Muscle layer of colon (tissue), 2 donors: Measurements from ENCODE around the gene CAMK2D.

Source experiments
- H3K27ac ChIP-seq: one replicate; pipeline ENCODE4 v1.7.0; 2013; ENCODE audit warnings: low read depth, mild to moderate bottlenecking, low read length, moderate library complexity
- H3K27me3 ChIP-seq, 2 donors: one replicate each; pipeline ENCODE4 v1.7.0; 2013; ENCODE audit warnings: low read length in 2 of 2, mild to moderate bottlenecking in 2 of 2; ENCODE audit not compliant: insufficient read depth in 2 of 2, control insufficient read depth in 1 of 2
- H3K36me3 ChIP-seq: one replicate; pipeline ENCODE4 v1.7.0; 2013; ENCODE audit warnings: mild to moderate bottlenecking, low read length; ENCODE audit not compliant: insufficient read depth
- H3K4me1 ChIP-seq: one replicate; pipeline ENCODE4 v1.7.0; 2013; ENCODE audit warnings: mild to moderate bottlenecking, low read length; ENCODE audit not compliant: insufficient read depth
- H3K4me3 ChIP-seq, 2 donors: one replicate each; pipeline ENCODE4 v1.7.0; 2013; ENCODE audit warnings: low read length in 2 of 2, low read depth in 1 of 2, mild to moderate bottlenecking in 1 of 2, moderate library complexity in 1 of 2
- H3K9ac ChIP-seq: one replicate; pipeline ENCODE4 v1.7.0; 2013; ENCODE audit warnings: low read length
- H3K9me3 ChIP-seq: one replicate; pipeline ENCODE4 v1.7.0; 2013; ENCODE audit warnings: mild to moderate bottlenecking, low read length
- donor health status: abdominal sarcoma.
- donor health status: Adenocarcinoma of cecum.

Gene CAMK2D

GRCh38 chr4:113594231-113594556, 167.3 kb downstream of the CAMK2D start:
- H3K27ac ChIP-seq, result no peak overlapping the region
- H3K36me3 ChIP-seq, result no peaks in the 10 kb centered on the region
- H3K9me3 ChIP-seq, result no peaks in the 10 kb centered on the region
- no peaks in the 10 kb centered on the region for H3K27me3 ChIP-seq
- H3K4me1 ChIP-seq, result no peaks in the 10 kb centered on the region
- H3K4me3 ChIP-seq, result no peak overlapping the region
- H3K9ac ChIP-seq, result no peak overlapping the region

DNA sequence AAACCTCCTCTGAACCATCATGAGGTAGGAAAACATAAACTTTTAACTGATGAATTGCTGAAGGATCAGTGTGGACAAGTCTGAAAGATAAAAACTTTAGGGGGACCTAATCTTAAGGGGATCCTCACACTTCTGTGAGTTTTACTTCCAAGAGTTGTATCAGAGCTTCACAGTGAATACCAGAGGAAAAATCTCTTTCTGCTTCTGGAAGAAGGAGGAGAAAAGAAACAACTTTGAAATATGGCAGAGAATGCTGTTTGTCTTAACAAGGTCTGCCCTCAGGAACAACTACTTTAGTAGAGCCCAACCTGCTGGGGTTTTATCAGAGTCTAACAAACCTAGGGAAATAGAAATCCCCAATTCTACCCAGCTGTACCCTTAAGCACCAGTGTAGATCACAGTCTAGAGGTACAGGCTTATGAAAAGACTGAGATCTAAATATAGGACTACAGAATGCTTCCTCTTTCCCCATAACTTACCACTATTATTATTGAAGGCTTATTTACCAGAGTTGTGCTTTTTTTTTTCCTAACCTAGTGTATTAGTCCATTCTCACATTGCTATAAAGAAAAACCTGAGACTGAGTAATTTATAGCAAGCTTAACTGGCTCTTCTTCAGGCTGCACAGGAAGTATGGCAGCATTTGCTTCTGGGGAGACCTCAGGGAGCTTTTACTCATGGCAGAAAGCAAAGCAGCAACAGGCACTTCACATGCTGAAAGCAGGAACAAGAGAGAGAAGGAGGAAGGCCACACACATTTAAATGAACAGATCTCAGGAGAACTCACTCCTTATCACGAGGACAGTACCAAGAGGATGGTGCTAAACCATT, 167.9 kb downstream of the CAMK2D start:
- no peaks in the 10 kb centered on the region for H3K36me3 ChIP-seq
- no peaks in the 10 kb centered on the region for H3K27me3 ChIP-seq
- no peak overlapping the region for H3K4me3 ChIP-seq
- H3K4me1 ChIP-seq, result no peaks in the 10 kb centered on the region
- no peaks in the 10 kb centered on the region for H3K9me3 ChIP-seq
- no peak overlapping the region for H3K9ac ChIP-seq
- no peak overlapping the region for H3K27ac ChIP-seq

DNA sequence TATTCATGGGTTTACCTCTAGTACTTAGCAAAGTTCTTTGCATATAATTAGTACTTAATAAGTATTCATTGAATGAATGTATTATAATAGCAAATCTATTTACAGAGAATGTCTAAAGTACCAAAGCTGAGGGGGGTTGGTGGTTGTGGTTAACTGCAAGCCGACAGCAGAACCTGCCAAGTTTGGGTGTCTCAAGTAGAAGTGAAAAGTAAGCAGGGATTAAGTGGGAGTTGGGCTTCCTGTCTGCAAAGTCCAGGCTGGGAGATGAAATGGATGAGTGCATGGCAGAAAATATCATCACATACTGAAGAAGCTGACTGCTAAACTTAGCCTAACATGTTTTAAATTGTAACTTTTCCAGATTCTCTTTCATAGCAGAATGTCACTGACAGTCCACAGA, 169.6 kb downstream of the CAMK2D start:
- no peak overlapping the region for H3K4me3 ChIP-seq
- H3K27ac ChIP-seq, result no peak overlapping the region
- H3K9ac ChIP-seq, result no peak overlapping the region
- no peaks in the 10 kb centered on the region for H3K27me3 ChIP-seq
- no peaks in the 10 kb centered on the region for H3K36me3 ChIP-seq
- H3K4me1 ChIP-seq, result no peaks in the 10 kb centered on the region
- H3K9me3 ChIP-seq, result no peaks in the 10 kb centered on the region

GRCh38 chr4:113588895-113589668, 172.5 kb downstream of the CAMK2D start:
- Histone ChIP-seq H3K4me1 (peaks cover 8% of the 10 kb centered on the region), H3K36me3 (no peaks in the 10 kb centered on the region), H3K9ac (no peak overlapping the region), H3K27me3 (no peaks in the 10 kb centered on the region), H3K27ac (no peak overlapping the region), H3K9me3 (no peaks in the 10 kb centered on the region), H3K4me3 (no peak overlapping the region)

- H3K9me3 ChIP-seq, result no peaks in the 10 kb centered on the region
- H3K27me3 ChIP-seq, result no peaks in the 10 kb centered on the region
- H3K27ac ChIP-seq, result no peak overlapping the region
- no peaks in the 10 kb centered on the region for H3K36me3 ChIP-seq
- H3K9ac ChIP-seq, result no peak overlapping the region
- no peak overlapping the region for H3K4me3 ChIP-seq
- H3K4me1 ChIP-seq, result peaks cover 8% of the 10 kb centered on the region
Observed at GRCh38 chr4:113587640-113588275, 173.8 kb downstream of the CAMK2D start.

- no peak overlapping the region for H3K27ac ChIP-seq
- H3K9me3 ChIP-seq, result no peaks in the 10 kb centered on the region
Observed at GRCh38 chr4:113587156-113587555, 174.4 kb downstream of the CAMK2D start.

GRCh38 chr4:113586072-113586471, 175.5 kb downstream of the CAMK2D start:
- H3K27me3 ChIP-seq, result no peaks in the 10 kb centered on the region
- no peaks in the 10 kb centered on the region for H3K36me3 ChIP-seq
- H3K4me1 ChIP-seq, result peaks cover 8% of the 10 kb centered on the region
- no peak overlapping the region for H3K27ac ChIP-seq
- H3K9me3 ChIP-seq, result no peaks in the 10 kb centered on the region
- no peak overlapping the region for H3K4me3 ChIP-seq
- no peak overlapping the region for H3K9ac ChIP-seq

More at GRCh38 chr4:113587156-113587555, 174.4 kb downstream of the CAMK2D start:
- Histone ChIP-seq H3K27me3 (no peaks in the 10 kb centered on the region), H3K36me3 (no peaks in the 10 kb centered on the region), H3K4me1 (peaks cover 8% of the 10 kb centered on the region), H3K4me3 (no peak overlapping the region), H3K9ac (no peak overlapping the region)

GRCh38 chr4:113584407-113585150, 177.0 kb downstream of the CAMK2D start:
- H3K27me3 ChIP-seq, result no peaks in the 10 kb centered on the region
- peaks cover 8% of the 10 kb centered on the region for H3K4me1 ChIP-seq
- no peak overlapping the region for H3K27ac ChIP-seq
- H3K9ac ChIP-seq, result no peak overlapping the region
- no peak overlapping the region for H3K4me3 ChIP-seq
- H3K36me3 ChIP-seq, result no peaks in the 10 kb centered on the region
- no peaks in the 10 kb centered on the region for H3K9me3 ChIP-seq

DNA sequence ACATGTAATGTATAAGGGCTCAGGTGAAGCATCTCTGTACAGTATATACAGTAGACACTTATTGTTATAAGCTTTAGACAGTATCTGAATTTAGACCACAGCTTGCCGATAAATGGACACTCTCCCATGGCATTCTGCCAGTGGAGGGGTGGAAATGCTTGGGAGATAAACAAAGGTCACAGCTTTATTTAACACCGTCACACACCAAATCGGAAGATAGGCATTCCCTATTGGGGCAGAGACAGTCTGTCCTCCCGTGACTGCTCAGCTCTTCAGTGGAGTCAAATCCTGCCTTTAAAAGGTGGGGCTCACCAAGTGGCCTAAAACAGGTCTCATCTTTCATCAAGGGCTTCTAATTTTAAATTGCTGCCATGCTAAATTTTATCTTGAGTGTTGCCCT, 178.8 kb downstream of the CAMK2D start:
- H3K27ac ChIP-seq, result no peak overlapping the region
- no peaks in the 10 kb centered on the region for H3K27me3 ChIP-seq

DNA sequence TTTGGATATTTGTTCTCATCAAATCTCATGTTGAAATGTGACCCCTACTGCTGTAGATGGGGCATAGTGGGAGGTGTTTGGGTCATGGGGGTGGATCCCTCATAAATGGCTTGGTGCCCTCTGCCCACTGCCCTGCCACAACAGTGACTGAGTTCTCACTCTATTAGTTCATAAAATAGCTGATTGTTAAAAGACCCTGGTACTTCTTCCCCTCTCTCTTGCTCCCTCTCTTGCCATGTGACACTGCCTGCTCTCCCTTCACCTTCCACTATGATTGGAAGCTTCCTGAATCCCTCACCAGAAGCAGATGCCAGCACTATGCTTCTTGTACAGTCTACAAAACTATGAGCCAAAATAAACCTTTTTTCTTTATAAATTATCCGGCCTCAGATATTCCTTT, 182.2 kb downstream of the CAMK2D start:
- H3K4me3 ChIP-seq, result no peak overlapping the region
- H3K9ac ChIP-seq, result no peak overlapping the region
- no peaks in the 10 kb centered on the region for H3K36me3 ChIP-seq
- peaks cover 17% of the 10 kb centered on the region for H3K4me1 ChIP-seq
- H3K27me3 ChIP-seq, result no peaks in the 10 kb centered on the region
- H3K9me3 ChIP-seq, result no peaks in the 10 kb centered on the region
- no peak overlapping the region for H3K27ac ChIP-seq

More for the DNA sequence above, 178.8 kb downstream of the CAMK2D start:
- Histone ChIP-seq H3K4me3 (no peak overlapping the region), H3K9me3 (no peaks in the 10 kb centered on the region), H3K4me1 (peaks cover 8% of the 10 kb centered on the region), H3K9ac (no peak overlapping the region), H3K36me3 (no peaks in the 10 kb centered on the region)
